ENCODE measurements around the gene DNAH8.

DNAH8 gene

GRCh38 chr6:38701551-38701950 is 13.6 kb upstream of the DNAH8 start:
- no peak for DNase-seq

GRCh38 chr6:38702558-38703397 is 12.3 kb upstream of the DNAH8 start, which contains the start of gene GLO1:
Gene GLO1, minus strand, starts transcription at chr6:38703145. Its CDS starts 91 bp downstream, at chr6:38703054.
- DNase-seq = peak; percentile 93 to 99

- peak in 1 of 2 experiments; percentile 22 for DNase-seq
Measured at GRCh38 chr6:38703949-38704590, 11.0 kb upstream of the DNAH8 start.

GRCh38 chr6:38705924-38706323 is 9.2 kb upstream of the DNAH8 start:
- DNase-seq = no peak

GRCh38 chr6:38708496-38708895 is 6.6 kb upstream of the DNAH8 start:
- DNase-seq = no peak

- DNase-seq = no peak
Measured at GRCh38 chr6:38713812-38714211, 1.3 kb upstream of the DNAH8 start.

GRCh38 chr6:38714239-38715015 is 684 bp upstream of the DNAH8 start:
- DNase-seq = no peak

GRCh38 chr6:38716825-38717224 is 1.7 kb downstream of the DNAH8 start:
- no peak for DNase-seq

- DNase-seq = no peak
Measured at GRCh38 chr6:38719358-38719757, 4.2 kb downstream of the DNAH8 start.

GRCh38 chr6:38720295-38720694 is 5.2 kb downstream of the DNAH8 start:
- no peak for DNase-seq

GRCh38 chr6:38722038-38722437 is 6.9 kb downstream of the DNAH8 start:
- DNase-seq = no peak

- no peak for DNase-seq
Measured at GRCh38 chr6:38722727-38723334, 7.7 kb downstream of the DNAH8 start.

GRCh38 chr6:38723783-38724182 is 8.7 kb downstream of the DNAH8 start:
- no peak for DNase-seq

GRCh38 chr6:38724343-38724742 is 9.2 kb downstream of the DNAH8 start:
- no peak for DNase-seq

GRCh38 chr6:38725414-38726183 is 10.5 kb downstream of the DNAH8 start:
- no peak for DNase-seq

- DNase-seq = no peak
Measured at GRCh38 chr6:38728203-38728602, 13.1 kb downstream of the DNAH8 start.

- DNase-seq = peak; percentile 62 to 63
Measured at GRCh38 chr6:38730140-38730862, 15.2 kb downstream of the DNAH8 start.

GRCh38 chr6:38736951-38737350 is 21.8 kb downstream of the DNAH8 start:
- DNase-seq = no peak

- DNase-seq = no peak
Measured at GRCh38 chr6:38738261-38738660, 23.1 kb downstream of the DNAH8 start.

GRCh38 chr6:38739532-38739931 is 24.4 kb downstream of the DNAH8 start:
- no peak for DNase-seq

- no peak for DNase-seq
Measured at GRCh38 chr6:38749473-38749872, 34.4 kb downstream of the DNAH8 start.

Data from NCI-H446 (cell line).